H7 (cell line): Measurements from ENCODE around the gene SETBP1. TPM values are rescaled to one million over a fixed set of nuclear protein-coding genes. Genes with fewer than 3 reads are reported as not detected.

ENCODE experiments used
- DNase-seq: peaks from one replicate; pipeline ENCODE4 v3.0.0; 2012
- H3K27me3 ChIP-seq: 2 replicates; pipeline ENCODE4 v1.6.0; 2011; ENCODE audit warnings: mild to moderate bottlenecking, low read length; ENCODE audit not compliant: control insufficient read depth, insufficient read depth
- H3K36me3 ChIP-seq: replicated peaks from 2 replicates; pipeline ENCODE4 v1.5.1; 2011; ENCODE audit warnings: low read length; ENCODE audit not compliant: control insufficient read depth, insufficient read depth
- H3K4me3 ChIP-seq: 2 replicates; pipeline ENCODE4 v1.5.1; 2011; ENCODE audit warnings: low read depth, mild to moderate bottlenecking, control low read depth, low read length, moderate library complexity; ENCODE audit not compliant: insufficient read depth
- total RNA-seq: library from RNA; depleted of rRNA; stranded (reverse); fragments of >200 nt; shearing (Covaris generic); gene quantifications from 2 replicates; pipeline ENCODE4 v1.2.3, GENCODE V29; 2014

Gene SETBP1
- total RNA-seq, 1 experiment from 2014 or later: 1.8 TPM

GRCh38 chr18:44838971-44839666 is 158.4 kb downstream of the SETBP1 start:
- H3K27me3 ChIP-seq: no peaks in the 10 kb centered on the region
- no peaks in the 10 kb centered on the region for H3K36me3 ChIP-seq
- DNase-seq: peak; percentile 46
- no peak overlapping the region for H3K4me3 ChIP-seq

- Histone ChIP-seq H3K36me3 (no peaks in the 10 kb centered on the region), H3K4me3 (no peak overlapping the region), H3K27me3 (no peaks in the 10 kb centered on the region)
- DNase-seq: no peak
These were observed 159.5 kb downstream of the SETBP1 start for GRCh38 chr18:44840058-44840790.

- H3K27me3 ChIP-seq: no peaks in the 10 kb centered on the region
- no peak for DNase-seq
- H3K4me3 ChIP-seq: no peak overlapping the region
- H3K36me3 ChIP-seq: no peaks in the 10 kb centered on the region
These were observed 160.5 kb downstream of the SETBP1 start for GRCh38 chr18:44841221-44841620.

GRCh38 chr18:44841752-44842587 is 161.3 kb downstream of the SETBP1 start:
- no peaks in the 10 kb centered on the region for H3K27me3 ChIP-seq
- DNase-seq: no peak
- H3K4me3 ChIP-seq: no peak overlapping the region
- H3K36me3 ChIP-seq: no peaks in the 10 kb centered on the region

- Histone ChIP-seq H3K27me3 (no peaks in the 10 kb centered on the region), H3K4me3 (no peak overlapping the region), H3K36me3 (no peaks in the 10 kb centered on the region)
- DNase-seq: no peak
These were observed 162.1 kb downstream of the SETBP1 start for GRCh38 chr18:44842588-44843412.

GRCh38 chr18:44844486-44844885 is 163.8 kb downstream of the SETBP1 start:
- no peak for DNase-seq
- Histone ChIP-seq H3K4me3 (no peak overlapping the region), H3K27me3 (no peaks in the 10 kb centered on the region), H3K36me3 (no peaks in the 10 kb centered on the region)

GRCh38 chr18:44846450-44846849 is 165.8 kb downstream of the SETBP1 start:
- H3K36me3 ChIP-seq: no peaks in the 10 kb centered on the region
- no peak overlapping the region for H3K4me3 ChIP-seq
- no peaks in the 10 kb centered on the region for H3K27me3 ChIP-seq
- no peak for DNase-seq

GRCh38 chr18:44848644-44849335 is 168.1 kb downstream of the SETBP1 start:
- H3K4me3 ChIP-seq: no peak overlapping the region
- DNase-seq: peak; percentile 24

GRCh38 chr18:44849361-44849760 is 168.7 kb downstream of the SETBP1 start:
- no peak overlapping the region for H3K4me3 ChIP-seq
- no peak for DNase-seq

More at GRCh38 chr18:44848644-44849335, 168.1 kb downstream of the SETBP1 start:
- Histone ChIP-seq H3K36me3 (no peaks in the 10 kb centered on the region), H3K27me3 (no peaks in the 10 kb centered on the region)

GRCh38 chr18:44850001-44850400 is 169.3 kb downstream of the SETBP1 start:
- H3K36me3 ChIP-seq: no peaks in the 10 kb centered on the region
- no peak for DNase-seq
- no peak overlapping the region for H3K4me3 ChIP-seq
- no peaks in the 10 kb centered on the region for H3K27me3 ChIP-seq

More at GRCh38 chr18:44849361-44849760, 168.7 kb downstream of the SETBP1 start:
- no peaks in the 10 kb centered on the region for H3K27me3 ChIP-seq
- H3K36me3 ChIP-seq: no peaks in the 10 kb centered on the region

- no peak for DNase-seq
- H3K36me3 ChIP-seq: no peaks in the 10 kb centered on the region
- H3K4me3 ChIP-seq: no peak overlapping the region
- H3K27me3 ChIP-seq: no peaks in the 10 kb centered on the region
These were observed 171.4 kb downstream of the SETBP1 start for GRCh38 chr18:44851856-44852621.

GRCh38 chr18:44852818-44853217 is 172.1 kb downstream of the SETBP1 start:
- Histone ChIP-seq H3K27me3 (no peaks in the 10 kb centered on the region), H3K36me3 (no peaks in the 10 kb centered on the region), H3K4me3 (no peak overlapping the region)
- no peak for DNase-seq

- no peaks in the 10 kb centered on the region for H3K36me3 ChIP-seq
- H3K27me3 ChIP-seq: no peaks in the 10 kb centered on the region
- DNase-seq: no peak
- H3K4me3 ChIP-seq: no peak overlapping the region
These were observed 172.7 kb downstream of the SETBP1 start for GRCh38 chr18:44853430-44853829.
